SK-N-SH (cell line): ENCODE measurements around the gene UBB.

Experiments used
- CTCF ChIP-seq: fragments of 200-600 bp; sonication (generic); IDR thresholded peaks from 2 replicates; pipeline ENCODE4 v1.6.1; 2017; ENCODE audit warnings: antibody characterized with exemption, mild to moderate bottlenecking, moderate library complexity
- EZH2phosphoT487 ChIP-seq: fragments of 200-600 bp; sonication (generic); IDR thresholded peaks from 2 replicates; pipeline ENCODE4 v1.6.1; 2017; ENCODE audit warnings: low read depth, mixed run types, mild to moderate bottlenecking, antibody characterized with exemption, moderate library complexity, borderline replicate concordance
- MAX ChIP-seq: IDR thresholded peaks from 2 replicates; pipeline ENCODE4 v1.4.0; 2012; ENCODE audit warnings: low read depth
- MXI1 ChIP-seq: IDR thresholded peaks from 2 replicates; pipeline ENCODE4 v1.6.1; 2012; ENCODE audit warnings: mild to moderate bottlenecking, low read depth, low read length, improper control_type of control experiment
- PBX3 ChIP-seq: IDR thresholded peaks from 2 replicates; pipeline ENCODE4; 2012
- POLR2AphosphoS5 ChIP-seq: IDR thresholded peaks from 2 replicates; pipeline ENCODE4 v1.6.1; 2012; ENCODE audit warnings: low read depth, low read length
- RFX5 ChIP-seq: IDR thresholded peaks from 2 replicates; pipeline ENCODE4 v1.6.1; 2012; ENCODE audit warnings: mild to moderate bottlenecking, improper control_type of control experiment, low read length
- TEAD4 ChIP-seq: IDR thresholded peaks from 2 replicates; pipeline ENCODE4 v1.4.0; 2012; ENCODE audit warnings: mild to moderate bottlenecking, borderline replicate concordance; ENCODE audit not compliant: insufficient read depth

GRCh38 chr17:16363749-16364536 is 16.9 kb upstream of the UBB start:
- TF ChIP-seq CTCF: peak; percentile 97
- no peak for TF ChIP-seq EZH2phosphoT487
- TF ChIP-seq MAX: no peak
- no peak; the same call in 1 of the 2 replicates for TF ChIP-seq MXI1
- no peak for TF ChIP-seq POLR2AphosphoS5
- TF ChIP-seq TEAD4: no peak
- TF ChIP-seq PBX3: no peak
- TF ChIP-seq RFX5: no peak
